Measurements from ENCODE around the gene CACNA1I. TPM values are rescaled to one million over a fixed set of nuclear protein-coding genes. Genes with fewer than 3 reads are reported as not detected.

The CACNA1I gene
- total and polyA plus RNA-seq, 2 of the 8 experiments (the other 6 are each of a cell fraction or from before 2014, with no cell fraction given): 0.77 to 1.2 TPM

GRCh38 chr22:39723899-39724351 lies 153.4 kb downstream of the CACNA1I start (continued):
- TF ChIP-seq CHD7 (IDR thresholded peaks at IDR 0.05; ENCODE audit: insufficient replicate concordance, low read length): no peak
